DND-41 (cell line): ENCODE measurements around the gene SPSB1.

Experiments
- CTCF ChIP-seq: IDR thresholded peaks from 2 replicates; pipeline ENCODE4 v1.5.1; 2012; ENCODE audit warnings: borderline replicate concordance, low read length, moderate library complexity, mild to moderate bottlenecking; ENCODE audit not compliant: poor library complexity, severe bottlenecking; ENCODE audit errors: extremely low read depth
- EZH2 ChIP-seq: IDR thresholded peaks from 3 replicates; pipeline ENCODE4 v1.6.1; 2012; ENCODE audit warnings: borderline replicate concordance, low read depth, mild to moderate bottlenecking, moderate library complexity, low read length, inconsistent platforms; ENCODE audit not compliant: severe bottlenecking

GRCh38 chr1:9371391-9371935 is 78.8 kb downstream of the SPSB1 start:
- TF ChIP-seq CTCF: no peak
- no peak for TF ChIP-seq EZH2
